Stimulated activated CD4-positive, alpha-beta T cell treated with anti-CD3 and anti-CD28 coated beads, Interleukin-1b, Interleukin-23, amount 100 ng/mL, for 48 hours (primary cell): ENCODE data around the gene CFAP46.

Experiments used
- DNase-seq: peaks from one replicate; pipeline ENCODE4 v3.0.0-alpha.2; 2020

Gene CFAP46

GRCh38 chr10:132979491-132980425 lies 37.4 kb upstream of the CFAP46 start:
- no peak for DNase-seq

- no peak for DNase-seq
Observed at GRCh38 chr10:132978542-132978941, 36.2 kb upstream of the CFAP46 start.

- no peak for DNase-seq
Observed at GRCh38 chr10:132977807-132978206, 35.4 kb upstream of the CFAP46 start.

DNA sequence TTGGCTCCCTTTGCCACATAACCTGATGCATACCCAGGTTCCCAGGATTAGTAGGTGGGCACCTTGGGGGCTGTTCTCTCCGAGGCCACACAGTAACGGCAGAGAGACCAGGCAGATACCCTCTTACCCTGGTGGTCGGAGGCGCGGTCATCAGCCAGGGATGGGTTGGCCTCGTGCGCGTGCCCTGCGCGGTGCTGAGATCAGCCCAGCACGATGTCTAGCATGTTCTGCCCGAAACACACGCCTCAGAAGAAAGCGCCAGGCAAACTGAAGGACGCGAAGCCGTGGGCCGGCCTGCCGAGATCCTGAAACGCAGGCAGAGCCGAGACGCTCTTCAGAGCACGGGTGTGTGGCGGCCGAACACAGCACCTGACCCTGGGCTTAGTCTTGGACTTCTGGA lies 34.7 kb upstream of the CFAP46 start:
- no peak for DNase-seq

DNA sequence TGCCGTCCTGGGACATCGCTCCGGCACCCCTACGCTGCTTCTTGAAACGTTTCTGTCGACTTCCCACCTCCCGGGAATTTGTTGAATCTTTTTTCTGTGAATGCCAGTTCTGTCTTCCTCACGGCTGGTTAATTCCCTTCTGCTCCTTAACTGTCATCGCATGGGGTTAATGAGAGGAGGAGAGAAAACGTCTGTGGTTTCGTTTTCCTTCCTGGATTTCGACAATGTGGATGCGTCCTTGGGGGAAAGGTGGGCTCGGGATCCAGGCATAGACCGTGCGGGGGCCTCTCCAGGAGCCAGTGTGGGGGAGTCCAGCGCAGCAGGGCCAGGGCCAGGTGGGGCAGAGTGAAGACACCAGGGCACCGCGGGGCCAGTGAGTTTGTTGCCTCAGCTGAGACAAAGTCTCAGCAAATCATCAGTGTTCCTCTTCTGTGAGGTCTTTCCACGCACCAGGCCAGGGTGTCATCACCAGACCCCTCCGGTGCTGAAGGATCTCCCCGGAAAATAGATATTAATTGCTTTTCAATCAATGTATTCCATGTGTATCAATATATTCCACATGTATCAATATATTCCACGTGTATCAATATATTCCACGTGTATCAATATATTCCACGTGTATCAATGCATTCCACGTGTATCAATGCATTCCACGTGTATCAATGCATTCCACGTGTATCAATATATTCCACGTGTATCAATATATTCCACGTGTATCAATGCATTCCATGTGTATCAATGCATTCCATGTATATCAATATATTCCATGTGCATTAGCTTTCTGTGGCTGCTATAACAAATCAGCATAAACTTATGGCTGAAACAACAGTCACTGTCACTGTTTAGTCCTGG lies 33.7 kb upstream of the CFAP46 start:
- no peak for DNase-seq

GRCh38 chr10:132974886-132975830 lies 32.8 kb upstream of the CFAP46 start:
- DNase-seq: no peak

DNA sequence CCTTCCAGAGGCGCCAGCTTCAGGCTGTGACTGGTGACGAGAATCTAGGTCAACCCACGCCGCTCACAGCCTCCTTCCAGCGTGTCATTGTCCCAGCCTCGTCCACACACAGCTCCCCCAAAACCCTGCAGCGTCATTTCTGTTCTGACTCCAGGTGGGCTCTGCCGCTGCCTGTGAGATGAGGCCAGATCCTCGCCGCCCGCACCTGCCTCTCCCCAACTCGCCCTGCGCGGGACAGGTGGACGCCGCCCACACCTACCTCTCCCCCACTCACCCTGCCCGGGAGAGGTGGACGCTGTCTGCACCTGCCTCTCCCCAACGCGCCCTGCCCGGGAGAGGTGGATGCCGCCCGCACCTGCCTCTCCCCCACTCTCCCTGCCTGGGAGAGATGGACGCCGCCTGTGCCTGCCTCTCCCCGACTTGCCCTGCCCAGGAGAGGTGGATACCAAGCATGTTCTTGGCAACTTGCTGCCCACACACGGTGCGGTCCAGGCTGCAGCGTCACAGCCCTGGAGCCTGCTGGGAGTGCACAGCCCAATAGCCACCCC lies 32.0 kb upstream of the CFAP46 start:
- no peak for DNase-seq

GRCh38 chr10:132973903-132974241 lies 31.5 kb upstream of the CFAP46 start:
- no peak for DNase-seq

DNA sequence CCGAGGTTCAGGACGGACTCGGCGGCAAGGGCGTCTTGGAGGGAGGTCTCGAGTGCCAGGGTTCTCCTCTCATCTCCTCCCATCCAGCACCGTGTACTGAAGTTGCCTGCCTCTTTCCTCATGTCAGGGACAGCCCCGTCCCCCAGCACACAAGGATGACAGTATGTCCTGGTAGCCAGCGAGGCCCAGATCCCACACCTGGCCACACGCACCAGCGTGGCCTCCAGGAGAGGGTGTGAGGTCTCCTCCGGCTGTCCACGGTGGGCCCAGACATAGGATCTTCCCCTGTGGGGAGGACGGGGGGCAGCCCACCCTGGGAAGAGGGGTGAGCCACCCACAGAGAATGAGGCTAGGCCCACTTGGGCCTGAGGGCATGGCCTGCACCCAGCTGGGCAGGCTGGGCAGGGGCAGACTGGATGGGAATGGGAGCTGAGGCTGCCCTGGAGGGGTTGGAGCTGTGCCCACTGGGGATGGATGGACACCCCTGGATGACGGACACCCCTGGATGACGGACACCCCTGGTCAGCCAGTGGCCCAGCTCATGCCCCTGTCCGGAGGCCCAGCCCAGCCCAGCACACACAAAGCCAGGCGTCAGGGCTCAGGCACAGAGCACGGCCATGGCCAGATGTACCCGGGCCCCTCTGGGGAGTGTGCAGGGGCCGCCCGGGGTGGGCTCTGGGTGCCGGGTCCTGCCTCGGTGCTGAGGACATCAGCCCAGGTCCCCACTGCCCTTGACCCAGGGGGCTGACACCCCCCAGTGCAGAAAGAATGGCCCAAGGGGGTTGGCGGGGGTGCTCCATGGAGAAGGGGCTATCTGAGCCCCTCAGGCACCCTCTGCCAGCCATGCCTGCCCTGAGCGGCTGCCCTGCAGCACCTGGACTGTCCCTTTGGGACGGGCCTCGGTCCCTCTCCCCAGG lies 30.9 kb upstream of the CFAP46 start:
- DNase-seq: no peak

GRCh38 chr10:132972149-132972985 lies 30.0 kb upstream of the CFAP46 start:
- no peak for DNase-seq

- no peak for DNase-seq
Observed at GRCh38 chr10:132971448-132972148, 29.2 kb upstream of the CFAP46 start.

- DNase-seq: no peak
Observed at GRCh38 chr10:132970641-132971438, 28.5 kb upstream of the CFAP46 start.

GRCh38 chr10:132967540-132967939 lies 25.2 kb upstream of the CFAP46 start:
- DNase-seq: no peak

DNA sequence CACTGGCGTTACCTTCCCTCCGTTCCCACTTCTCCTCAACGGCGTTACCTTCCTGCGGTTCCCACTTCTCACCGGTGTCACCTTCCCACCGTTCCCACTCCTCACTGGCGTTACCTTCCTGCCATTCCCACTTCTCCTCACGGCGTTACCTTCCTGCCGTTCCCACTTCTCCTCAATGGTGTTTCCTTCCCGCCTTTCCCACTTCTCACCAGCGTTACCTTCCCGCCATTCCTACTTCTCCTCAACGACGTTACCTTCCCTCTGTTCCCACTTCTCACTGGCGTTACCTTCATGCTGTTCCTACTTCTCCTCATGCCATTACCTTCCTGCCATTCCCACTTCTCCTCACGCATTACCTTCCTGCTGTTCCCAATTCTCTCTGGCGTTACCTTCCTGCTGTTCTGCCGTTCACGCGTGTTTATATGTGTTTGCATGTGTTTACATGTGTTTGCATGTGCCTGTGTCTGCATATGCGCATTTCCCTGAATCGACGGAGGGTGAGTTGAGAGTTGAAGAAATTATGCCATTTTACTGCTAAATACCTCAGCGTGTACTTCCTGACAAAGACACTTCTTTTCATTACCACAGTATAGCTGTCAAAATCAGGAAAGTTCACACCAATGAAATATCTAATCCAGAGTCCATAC lies 23.2 kb upstream of the CFAP46 start:
- no peak for DNase-seq

GRCh38 chr10:132964707-132965410 lies 22.5 kb upstream of the CFAP46 start:
- DNase-seq: peak; percentile 22

GRCh38 chr10:132964231-132964630 lies 21.9 kb upstream of the CFAP46 start:
- no peak for DNase-seq

- no peak for DNase-seq
Observed at GRCh38 chr10:132963430-132963960, 21.1 kb upstream of the CFAP46 start.
